ENCODE measurements around the gene ZNF142.

DNA sequence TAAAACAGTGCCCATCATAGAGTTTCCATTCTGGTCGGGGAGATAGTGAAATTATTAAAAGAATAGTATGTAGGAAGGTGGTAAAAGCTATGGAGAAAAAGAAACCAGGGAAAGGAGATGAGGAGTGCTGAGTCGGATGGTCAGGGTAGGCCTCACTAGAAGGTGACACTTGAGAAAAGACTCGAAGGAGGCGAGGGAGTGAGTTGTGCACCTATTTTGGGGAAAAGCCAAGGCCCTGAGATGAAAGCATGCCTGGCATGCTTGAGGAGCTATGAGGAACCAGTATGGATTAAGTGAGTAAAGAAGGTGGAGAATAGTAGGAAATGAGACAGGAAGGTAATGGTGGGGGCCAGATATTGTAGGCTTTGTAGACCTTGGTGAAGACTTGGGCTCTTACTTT is 43.9 kb upstream of the ZNF142 start:
- TF ChIP-seq, protein P1, sequence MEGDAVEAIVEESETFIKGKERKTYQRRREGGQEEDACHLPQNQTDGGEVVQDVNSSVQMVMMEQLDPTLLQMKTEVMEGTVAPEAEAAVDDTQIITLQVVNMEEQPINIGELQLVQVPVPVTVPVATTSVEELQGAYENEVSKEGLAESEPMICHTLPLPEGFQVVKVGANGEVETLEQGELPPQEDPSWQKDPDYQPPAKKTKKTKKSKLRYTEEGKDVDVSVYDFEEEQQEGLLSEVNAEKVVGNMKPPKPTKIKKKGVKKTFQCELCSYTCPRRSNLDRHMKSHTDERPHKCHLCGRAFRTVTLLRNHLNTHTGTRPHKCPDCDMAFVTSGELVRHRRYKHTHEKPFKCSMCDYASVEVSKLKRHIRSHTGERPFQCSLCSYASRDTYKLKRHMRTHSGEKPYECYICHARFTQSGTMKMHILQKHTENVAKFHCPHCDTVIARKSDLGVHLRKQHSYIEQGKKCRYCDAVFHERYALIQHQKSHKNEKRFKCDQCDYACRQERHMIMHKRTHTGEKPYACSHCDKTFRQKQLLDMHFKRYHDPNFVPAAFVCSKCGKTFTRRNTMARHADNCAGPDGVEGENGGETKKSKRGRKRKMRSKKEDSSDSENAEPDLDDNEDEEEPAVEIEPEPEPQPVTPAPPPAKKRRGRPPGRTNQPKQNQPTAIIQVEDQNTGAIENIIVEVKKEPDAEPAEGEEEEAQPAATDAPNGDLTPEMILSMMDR (IDR thresholded peaks at IDR 0.05; ENCODE audit: insufficient read depth, low read depth, low read length): no peak
- TF ChIP-seq EZH2 (IDR thresholded peaks at IDR 0.05; ENCODE audit: insufficient read depth, low read length): no peak
